Tibial artery (tissue), 4 donors: ENCODE measurements around the gene SLC35E1.
A peak's percentile ranks its signal among the peaks of the same experiment; 100 is the strongest.

ENCODE experiments used
- DNase-seq, 2 donors: peaks; one replicate each; pipeline ENCODE4 v3.0.0-alpha.2; 2019
- H3K27ac ChIP-seq, 2 donors: fragments of 200-600 bp; sonication (generic) in 1 of 2; 1 replicate in 1 of 2; 2 replicates in 1 of 2; pipeline ENCODE4 v1.5.1; 2018 to 2019; ENCODE audit warnings: mild to moderate bottlenecking in 1 of 2
- H3K27me3 ChIP-seq, 2 donors: fragments of 200-600 bp; sonication (generic) in 1 of 2; one replicate each; pipeline versions ENCODE4 v1.5.1 to v1.6.0; 2016 to 2019
- H3K36me3 ChIP-seq, 3 donors: fragments of 200-600 bp; sonication (generic) in 2 of 3; one replicate each; pipeline ENCODE4 v1.5.1; 2016 to 2019; ENCODE audit warnings: mild to moderate bottlenecking in 2 of 3
- H3K4me1 ChIP-seq, 4 donors: fragments of 200-600 bp; sonication (generic) in 2 of 4; 1 replicate in 3 of 4; 2 replicates in 1 of 4; pipeline ENCODE4 v1.5.1; 2016 to 2019
- H3K4me3 ChIP-seq, 2 donors: fragments of 200-600 bp; sonication (generic) in 1 of 2; 1 replicate in 1 of 2; 2 replicates in 1 of 2; pipeline ENCODE4 v1.5.1; 2018 to 2019; ENCODE audit warnings: mild to moderate bottlenecking in 2 of 2
- H3K9me3 ChIP-seq, 3 donors: fragments of 200-600 bp; sonication (generic) in 1 of 3; one replicate each; pipeline ENCODE4 v1.5.1; 2016 to 2019
- CTCF ChIP-seq, 2 experiments: fragments of 200-600 bp in 1 of 2; fragments of 450-650 bp in 1 of 2; IDR thresholded peaks; one replicate each; pipeline ENCODE4 v1.5.1; 2017 to 2019; ENCODE audit warnings: antibody characterized with exemption in 2 of 2, mild to moderate bottlenecking in 1 of 2, moderate library complexity in 1 of 2
- intact Hi-C: fragments of 100-400 bp; cut with DNase I; formaldehyde crosslinking; loops from one replicate; pipeline ENCODE4 v1.15.0; 2023; ENCODE audit warnings: low total_unique reads

Gene SLC35E1

DNA sequence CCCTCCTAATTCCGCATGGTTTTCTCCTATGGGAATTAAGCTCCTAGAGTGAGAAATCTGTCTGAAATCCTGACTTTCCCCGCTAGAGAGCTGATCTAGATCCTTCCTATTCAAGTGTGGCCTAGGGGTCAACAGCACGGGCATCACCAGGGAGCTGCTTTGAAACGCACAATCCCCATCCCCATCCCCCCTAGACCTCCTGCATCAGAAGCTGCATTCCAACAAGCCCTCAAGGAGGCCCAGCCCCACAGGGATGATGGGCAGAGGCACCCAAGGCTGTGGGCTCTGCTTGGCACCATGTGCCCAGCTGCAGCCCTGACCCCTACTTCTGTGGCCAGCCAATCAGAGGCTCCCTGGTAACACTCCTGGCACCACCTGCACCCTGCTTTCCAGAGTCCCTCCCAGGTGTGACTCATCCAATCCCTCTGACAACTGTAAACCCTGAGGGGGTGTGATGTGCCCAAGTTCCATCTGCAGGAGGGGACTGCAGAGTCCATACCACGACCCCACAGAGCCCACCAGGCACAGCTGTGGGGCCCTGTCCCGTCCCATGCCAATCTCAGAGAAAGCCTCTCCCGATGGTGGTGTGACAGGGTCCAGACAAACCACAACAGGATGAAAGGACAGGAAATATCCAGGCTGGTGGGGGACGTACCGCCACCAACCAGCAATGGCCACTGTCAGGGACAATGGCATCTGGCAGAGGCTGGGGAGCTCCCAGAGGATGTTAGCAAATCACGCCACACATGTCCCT, 19.8 kb upstream of the SLC35E1 start:
- H3K4me1 ChIP-seq = peaks cover 6 to 50% (median 29%) of the 10 kb centered on the region in 4 donors
- no peak overlapping the region for H3K27ac ChIP-seq
- no peaks in the 10 kb centered on the region for H3K36me3 ChIP-seq
- DNase-seq = no peak
- TF ChIP-seq CTCF (IDR thresholded peaks at IDR 0.05) = no peak
- no peaks in the 10 kb centered on the region for H3K9me3 ChIP-seq
- no peak overlapping the region for H3K4me3 ChIP-seq
- no peaks in the 10 kb centered on the region for H3K27me3 ChIP-seq
- intact Hi-C loops = no loop called here

- Histone ChIP-seq H3K4me3 (no peak overlapping the region), H3K9me3 (no peaks in the 10 kb centered on the region), H3K27ac (no peak overlapping the region), H3K27me3 (no peaks in the 10 kb centered on the region), H3K36me3 (no peaks in the 10 kb centered on the region), H3K4me1 (peaks cover 6 to 52% (median 33%) of the 10 kb centered on the region in 4 donors)
- DNase-seq = no peak
- TF ChIP-seq CTCF (IDR thresholded peaks at IDR 0.05) = no peak
- intact Hi-C loops = no loop called here
Observed at GRCh38 chr19:16590876-16591802, 18.9 kb upstream of the SLC35E1 start.

DNA sequence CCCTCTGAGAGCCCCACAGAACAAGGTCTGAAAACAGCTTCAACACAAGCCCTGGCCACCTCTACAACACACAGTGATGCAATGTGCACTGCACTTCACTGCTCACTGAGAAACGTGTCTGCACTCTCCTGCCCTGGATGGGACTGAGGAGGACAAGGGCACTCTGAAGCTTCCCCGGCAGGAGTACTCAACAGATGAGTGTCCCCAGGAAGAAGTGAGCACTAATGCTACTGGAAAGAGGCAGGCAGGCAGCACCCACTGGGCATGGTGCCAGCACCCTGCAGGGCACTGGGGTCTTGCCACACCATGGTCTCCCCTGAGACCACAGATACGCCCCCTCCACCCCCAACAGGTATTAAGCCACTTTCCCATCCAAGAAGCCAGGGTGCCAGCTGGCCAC, 17.7 kb upstream of the SLC35E1 start:
- no peak for DNase-seq
- TF ChIP-seq CTCF (IDR thresholded peaks at IDR 0.05) = no peak
- no peaks in the 10 kb centered on the region for H3K36me3 ChIP-seq
- H3K9me3 ChIP-seq = no peaks in the 10 kb centered on the region
- H3K4me3 ChIP-seq = no peak overlapping the region
- H3K4me1 ChIP-seq = peaks cover 6 to 61% (median 34%) of the 10 kb centered on the region in 4 donors
- intact Hi-C loops = no loop called here
- no peak overlapping the region for H3K27ac ChIP-seq
- no peaks in the 10 kb centered on the region for H3K27me3 ChIP-seq

- Histone ChIP-seq H3K27ac (peak overlapping the region in 1 of 2 donors; percentile 38), H3K4me1 (peaks cover 11 to 67% (median 44%) of the 10 kb centered on the region in 4 donors), H3K4me3 (no peak overlapping the region), H3K36me3 (no peaks in the 10 kb centered on the region), H3K9me3 (no peaks in the 10 kb centered on the region), H3K27me3 (no peaks in the 10 kb centered on the region)
- intact Hi-C loops = no loop called here
- no peak for DNase-seq
- no peak for TF ChIP-seq CTCF (IDR thresholded peaks at IDR 0.05)
Observed at GRCh38 chr19:16588824-16589577, 16.8 kb upstream of the SLC35E1 start.
